Uterus (tissue), 4 donors: ENCODE data around the gene CCSER2. TPM values are rescaled to one million over a fixed set of nuclear protein-coding genes. Genes with fewer than 3 reads are reported as not detected.

Experiments
- DNase-seq, 2 donors: peaks; one replicate each; pipeline ENCODE4 v3.0.0-alpha.2; 2019 to 2020
- H3K27ac ChIP-seq, 2 donors: fragments of 200-600 bp; sonication (generic); 1 replicate in 1 of 2; 2 replicates in 1 of 2; pipeline ENCODE4 v1.5.1; 2016 to 2018
- H3K27me3 ChIP-seq, 2 donors: fragments of 200-600 bp; sonication (generic); one replicate each; pipeline ENCODE4 v1.5.1; 2018 to 2019; ENCODE audit warnings: control low read depth in 1 of 2
- H3K36me3 ChIP-seq, 2 donors: fragments of 200-600 bp; sonication (generic); one replicate each; pipeline ENCODE4 v1.5.1; 2019; ENCODE audit warnings: control low read depth in 1 of 2
- H3K4me1 ChIP-seq, 2 donors: fragments of 200-600 bp; sonication (generic); one replicate each; pipeline ENCODE4 v1.5.1; 2018 to 2019; ENCODE audit warnings: control low read depth in 1 of 2
- H3K4me3 ChIP-seq, 2 donors: fragments of 200-600 bp; sonication (generic); 1 replicate in 1 of 2; 2 replicates in 1 of 2; pipeline ENCODE4 v1.5.1; 2018 to 2019; ENCODE audit warnings: mild to moderate bottlenecking in 1 of 2
- H3K9me3 ChIP-seq, 2 donors: fragments of 200-600 bp; sonication (generic); one replicate each; pipeline ENCODE4 v1.5.1; 2019; ENCODE audit warnings: control low read depth in 1 of 2
- POLR2A ChIP-seq, 2 donors: fragments of 450-650 bp; IDR thresholded peaks; one replicate each; pipeline ENCODE4 v1.6.1; 2016; ENCODE audit warnings: antibody characterized with exemption in 2 of 2, mild to moderate bottlenecking in 1 of 2, moderate library complexity in 1 of 2
- intact Hi-C: fragments of 100-400 bp; cut with DNase I; formaldehyde crosslinking; loops from one replicate; pipeline ENCODE4 v1.15.1; 2023; ENCODE audit warnings: low total_unique reads
- total RNA-seq, 4 donors: library from RNA; depleted of rRNA in 3 of 4; stranded (reverse); fragments of >200 nt in 3 of 4; gene quantifications; one replicate each; pipeline versions ENCODE4 v1.1.0 to v1.2.4, GENCODE V29; 2014 to 2023
- TF ChIP-seq, protein P1 (sequence below), 4 experiments: fragments of 200-600 bp in 2 of 4; fragments of 450-650 bp in 2 of 4; sonication (generic) in 2 of 4; IDR thresholded peaks; one replicate each; pipeline ENCODE4 v1.5.1; 2016 to 2019; ENCODE audit warnings: antibody characterized with exemption in 4 of 4, mild to moderate bottlenecking in 2 of 4, moderate library complexity in 1 of 4
- donor health status: DM: yes; HTN: yes; CAD: no.

CCSER2 gene
- total RNA-seq, 4 donors from 2014 or later, result 40.5 to 112 (median 54.0) TPM

DNA sequence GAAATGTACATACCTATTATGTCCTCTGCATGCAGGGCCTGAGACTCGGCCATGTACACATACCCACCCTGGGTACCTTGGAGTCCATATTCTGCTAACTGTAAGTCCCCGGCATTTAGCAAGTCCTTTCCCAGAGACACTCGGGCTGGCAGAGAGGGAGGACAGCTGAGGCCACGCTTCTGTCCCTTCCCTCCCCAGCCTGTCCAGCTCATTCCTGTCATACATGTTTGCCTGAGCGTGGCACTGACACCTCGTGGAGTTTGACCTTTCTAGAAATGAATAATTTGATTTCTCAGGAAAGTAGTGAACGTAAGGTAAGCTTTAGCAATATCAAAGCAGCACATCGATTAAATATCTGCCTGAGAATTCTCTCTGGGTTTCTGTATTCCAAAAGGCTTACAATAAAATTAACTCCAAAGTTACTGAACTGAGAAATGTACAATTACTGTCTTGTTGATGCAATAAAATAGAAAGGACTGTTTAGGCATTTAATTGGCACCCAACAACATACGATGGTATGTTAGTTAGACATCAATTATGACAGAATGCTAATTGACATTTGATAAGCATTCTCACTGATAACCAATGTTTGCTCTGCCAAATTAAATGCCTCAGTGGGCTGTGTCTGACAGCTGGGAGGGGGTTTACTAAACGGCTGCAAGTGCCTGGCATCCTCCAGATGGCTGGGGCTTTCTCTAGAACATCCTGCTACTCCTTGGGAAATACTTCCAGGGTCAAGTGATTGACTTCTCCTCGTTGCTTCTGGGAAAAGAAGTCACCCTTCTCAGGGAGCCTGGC, 221.2 kb downstream of the CCSER2 start:
- intact Hi-C loops, result no loop called here
- Histone ChIP-seq H3K27me3 (no peaks in the 10 kb centered on the region), H3K9me3 (no peaks in the 10 kb centered on the region), H3K36me3 (no peaks in the 10 kb centered on the region), H3K27ac (no peak overlapping the region), H3K4me3 (no peak overlapping the region), H3K4me1 (no peaks in the 10 kb centered on the region)
- no peak for TF ChIP-seq POLR2A (IDR thresholded peaks at IDR 0.05)
- TF ChIP-seq, protein P1, sequence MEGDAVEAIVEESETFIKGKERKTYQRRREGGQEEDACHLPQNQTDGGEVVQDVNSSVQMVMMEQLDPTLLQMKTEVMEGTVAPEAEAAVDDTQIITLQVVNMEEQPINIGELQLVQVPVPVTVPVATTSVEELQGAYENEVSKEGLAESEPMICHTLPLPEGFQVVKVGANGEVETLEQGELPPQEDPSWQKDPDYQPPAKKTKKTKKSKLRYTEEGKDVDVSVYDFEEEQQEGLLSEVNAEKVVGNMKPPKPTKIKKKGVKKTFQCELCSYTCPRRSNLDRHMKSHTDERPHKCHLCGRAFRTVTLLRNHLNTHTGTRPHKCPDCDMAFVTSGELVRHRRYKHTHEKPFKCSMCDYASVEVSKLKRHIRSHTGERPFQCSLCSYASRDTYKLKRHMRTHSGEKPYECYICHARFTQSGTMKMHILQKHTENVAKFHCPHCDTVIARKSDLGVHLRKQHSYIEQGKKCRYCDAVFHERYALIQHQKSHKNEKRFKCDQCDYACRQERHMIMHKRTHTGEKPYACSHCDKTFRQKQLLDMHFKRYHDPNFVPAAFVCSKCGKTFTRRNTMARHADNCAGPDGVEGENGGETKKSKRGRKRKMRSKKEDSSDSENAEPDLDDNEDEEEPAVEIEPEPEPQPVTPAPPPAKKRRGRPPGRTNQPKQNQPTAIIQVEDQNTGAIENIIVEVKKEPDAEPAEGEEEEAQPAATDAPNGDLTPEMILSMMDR (IDR thresholded peaks at IDR 0.05), result no peak
- DNase-seq, result no peak

DNA sequence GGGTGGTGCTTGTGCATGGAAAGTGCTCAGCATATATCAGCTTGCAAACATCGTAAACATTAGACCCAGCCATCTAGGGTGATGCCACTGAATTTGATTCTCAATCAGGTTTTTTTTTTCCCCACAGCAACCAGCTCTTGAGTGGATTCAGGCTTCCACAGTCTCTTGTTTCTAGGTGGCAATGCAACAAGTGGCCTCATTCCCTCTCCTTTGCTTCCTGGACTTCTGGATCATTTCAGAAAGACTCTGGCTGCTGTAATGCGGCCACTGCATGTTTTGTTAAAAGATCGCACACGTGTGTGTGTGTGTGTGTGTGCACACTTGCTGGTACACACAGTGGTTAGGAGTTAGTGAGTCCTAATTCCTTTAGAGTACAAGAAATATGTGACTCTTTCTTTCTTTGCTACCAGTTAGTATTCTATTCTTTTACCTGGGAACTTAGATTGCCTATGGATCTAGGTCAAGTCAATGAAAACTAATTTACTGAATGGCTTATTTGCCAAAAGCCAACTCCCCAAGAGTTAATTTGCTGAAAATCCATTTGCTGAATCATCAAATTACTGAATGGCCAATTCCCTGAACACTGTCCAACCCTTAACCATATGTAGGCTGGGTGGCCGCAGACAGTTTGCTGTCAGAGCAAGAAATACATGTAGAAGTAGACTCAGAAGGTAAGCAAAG, 222.5 kb downstream of the CCSER2 start:
- no peaks in the 10 kb centered on the region for H3K27me3 ChIP-seq
- TF ChIP-seq, protein P1 (IDR thresholded peaks at IDR 0.05), result no peak
- no peak for TF ChIP-seq POLR2A (IDR thresholded peaks at IDR 0.05)
- intact Hi-C loops, result no loop called here
- H3K4me1 ChIP-seq, result no peaks in the 10 kb centered on the region
- DNase-seq, result no peak
- no peak overlapping the region for H3K4me3 ChIP-seq
- no peaks in the 10 kb centered on the region for H3K36me3 ChIP-seq
- H3K27ac ChIP-seq, result no peak overlapping the region
- no peaks in the 10 kb centered on the region for H3K9me3 ChIP-seq

DNA sequence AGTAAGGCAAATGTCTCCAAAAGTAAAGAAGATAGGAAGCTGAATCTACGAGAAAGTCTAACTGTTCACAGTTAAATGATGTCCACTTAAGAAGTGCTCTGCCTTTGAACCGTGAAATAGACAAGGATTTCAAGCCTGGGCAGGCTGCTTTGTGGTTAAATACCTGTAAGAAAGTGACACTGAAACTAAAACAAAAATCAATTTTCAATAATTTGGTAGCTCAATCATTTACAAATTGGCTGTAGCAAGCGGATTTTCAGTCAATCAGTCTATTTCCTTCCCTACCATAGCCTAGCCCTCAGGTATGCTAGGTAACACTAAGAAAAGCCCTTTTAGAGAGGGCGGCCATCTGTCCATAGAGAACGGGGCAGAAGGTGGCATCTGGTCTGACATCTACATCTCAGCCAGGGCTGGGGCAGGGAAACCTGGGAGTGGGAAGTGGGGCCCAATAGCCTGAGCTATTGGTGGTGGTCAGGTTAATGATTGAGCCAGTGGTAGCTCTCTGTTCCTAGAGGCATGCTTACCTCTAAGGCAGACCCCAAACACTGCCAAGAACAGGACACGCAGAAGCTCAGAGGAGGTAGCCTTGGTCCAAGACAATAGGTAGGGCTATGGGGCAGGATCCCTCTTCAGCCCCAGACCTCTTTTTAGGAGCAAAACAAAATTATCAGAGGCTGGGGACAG, 223.2 kb downstream of the CCSER2 start:
- Histone ChIP-seq H3K4me3 (no peak overlapping the region), H3K27me3 (no peaks in the 10 kb centered on the region), H3K27ac (no peak overlapping the region), H3K36me3 (no peaks in the 10 kb centered on the region), H3K9me3 (no peaks in the 10 kb centered on the region), H3K4me1 (no peaks in the 10 kb centered on the region)
- TF ChIP-seq, protein P1 (IDR thresholded peaks at IDR 0.05), result no peak
- no peak for TF ChIP-seq POLR2A (IDR thresholded peaks at IDR 0.05)
- DNase-seq, result no peak
- intact Hi-C loops, result no loop called here

DNA sequence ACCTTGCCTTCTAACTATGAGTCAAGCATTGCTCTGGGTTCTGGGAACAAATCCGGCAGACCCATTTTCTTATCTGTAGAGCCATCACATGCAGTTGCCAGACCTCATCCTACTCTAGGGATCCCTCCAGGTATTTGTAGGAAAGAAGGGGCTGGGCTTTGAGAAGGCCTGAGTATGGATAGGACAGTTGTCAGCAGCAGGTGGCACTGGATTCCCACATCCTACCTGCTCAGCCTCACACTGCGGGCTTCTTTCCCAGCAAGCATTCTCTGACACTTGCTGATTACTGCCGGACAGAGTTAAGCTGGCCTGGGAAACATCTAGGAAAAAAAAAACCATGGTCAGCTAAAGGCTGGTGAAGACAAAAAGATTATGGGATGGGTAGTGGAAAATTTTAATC, 224.1 kb downstream of the CCSER2 start:
- H3K27ac ChIP-seq, result no peak overlapping the region
- intact Hi-C loops, result no loop called here
- TF ChIP-seq, protein P1 (IDR thresholded peaks at IDR 0.05), result no peak
- TF ChIP-seq POLR2A (IDR thresholded peaks at IDR 0.05), result no peak
- no peaks in the 10 kb centered on the region for H3K4me1 ChIP-seq
- no peaks in the 10 kb centered on the region for H3K27me3 ChIP-seq
- no peak overlapping the region for H3K4me3 ChIP-seq
- no peaks in the 10 kb centered on the region for H3K9me3 ChIP-seq
- no peak for DNase-seq
- no peaks in the 10 kb centered on the region for H3K36me3 ChIP-seq

DNA sequence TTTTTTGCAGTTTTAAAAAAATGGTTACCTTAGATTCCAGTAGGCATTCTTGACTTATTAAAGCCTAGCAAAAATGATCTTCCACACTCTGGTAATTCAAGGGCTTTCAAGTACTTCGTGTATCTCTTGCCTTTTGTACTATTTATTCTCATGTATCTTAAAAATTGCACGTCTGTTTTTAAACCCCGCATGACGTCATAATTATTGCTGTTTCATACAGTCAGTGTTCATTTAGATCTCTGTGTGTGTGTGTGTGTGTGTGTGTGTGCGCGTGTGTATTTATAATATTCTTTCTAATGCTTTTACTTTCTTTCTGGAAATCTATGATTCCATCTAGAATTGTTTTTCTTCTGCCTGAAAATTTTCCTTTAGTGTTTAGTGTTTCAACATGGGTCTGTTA, 234.2 kb downstream of the CCSER2 start:
- no peak overlapping the region for H3K27ac ChIP-seq
- H3K9me3 ChIP-seq, result no peaks in the 10 kb centered on the region
- H3K36me3 ChIP-seq, result no peaks in the 10 kb centered on the region
- no peak for DNase-seq
- intact Hi-C loops, result no loop called here
- H3K4me3 ChIP-seq, result no peak overlapping the region
- no peaks in the 10 kb centered on the region for H3K27me3 ChIP-seq
- TF ChIP-seq POLR2A (IDR thresholded peaks at IDR 0.05), result no peak
- TF ChIP-seq, protein P1 (IDR thresholded peaks at IDR 0.05), result no peak
- no peaks in the 10 kb centered on the region for H3K4me1 ChIP-seq
